Cortex of kidney (tissue), 1 donor: Measurements from ENCODE around the gene MMAB.
A peak's percentile ranks its signal among the peaks of the same experiment; 100 is the strongest.

Experiments used
- DNase-seq: peaks from one replicate; lab custom pipeline; 2025; lab: John Stamatoyannopoulos, UW

Gene MMAB

GRCh38 chr12:109583733-109584132 is 10.4 kb upstream of the MMAB start:
- no peak for DNase-seq

DNA sequence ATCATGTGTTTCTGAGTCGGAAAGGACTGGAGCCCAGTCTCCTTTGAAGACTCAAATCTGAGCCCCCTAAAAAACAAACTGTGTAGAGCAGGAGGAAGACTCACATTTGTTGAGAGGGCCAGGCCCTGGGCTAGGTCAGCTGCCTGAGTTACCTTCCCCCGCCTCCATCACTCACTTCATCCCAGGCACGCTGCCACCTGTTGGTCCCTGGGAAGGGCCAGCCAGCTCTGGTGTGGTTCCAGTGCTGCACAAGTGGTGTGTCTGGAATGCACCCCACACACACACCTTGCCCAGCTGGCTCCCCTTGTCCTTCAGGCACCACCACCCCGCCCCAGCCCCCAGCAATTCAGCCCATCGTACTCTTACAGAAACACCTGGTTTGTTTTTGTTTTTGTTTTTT is 9.3 kb upstream of the MMAB start:
- DNase-seq, result peak; percentile 4

DNA sequence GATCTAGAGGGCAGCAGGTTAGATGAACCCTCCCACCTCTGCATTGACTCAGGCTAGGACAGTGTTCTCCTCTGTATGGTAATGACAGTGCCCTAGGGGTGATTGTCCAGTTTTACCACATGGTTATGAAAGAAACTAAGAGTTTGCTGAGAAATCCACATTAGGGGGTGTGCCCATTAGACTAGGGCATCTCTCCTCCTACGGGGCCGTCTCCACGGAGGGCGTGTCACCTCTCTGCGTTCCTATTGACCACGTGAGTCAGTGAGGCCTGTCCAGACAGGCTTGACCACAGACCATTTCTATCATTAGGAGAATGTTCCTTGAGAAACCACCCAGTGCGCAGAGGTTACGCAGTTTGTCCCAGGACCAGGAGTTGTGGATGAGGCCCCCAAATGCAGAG is 8.6 kb upstream of the MMAB start:
- DNase-seq, result no peak

GRCh38 chr12:109581334-109581691 is 8.0 kb upstream of the MMAB start:
- no peak for DNase-seq

- DNase-seq, result no peak
These were observed 7.5 kb upstream of the MMAB start for GRCh38 chr12:109580684-109581333.

DNA sequence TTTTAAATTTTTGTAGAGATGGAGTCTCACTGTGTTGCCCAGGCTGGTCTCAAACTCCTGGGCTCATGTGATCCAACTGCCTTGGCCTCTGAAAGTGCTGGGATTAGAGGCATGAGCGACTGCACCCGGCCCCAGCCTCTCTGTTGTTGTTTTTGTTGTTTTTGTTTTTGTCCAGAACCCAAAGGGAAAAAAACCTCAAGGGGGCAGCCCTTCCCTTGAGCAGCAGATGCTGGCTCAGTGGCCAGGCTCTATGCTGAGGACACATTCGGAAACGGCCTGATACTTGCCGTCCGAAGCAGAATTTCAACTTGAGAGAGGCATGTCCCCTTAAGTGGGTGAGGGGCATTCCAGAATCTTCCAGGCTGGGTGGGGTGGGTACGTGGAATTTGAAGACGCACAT is 7.0 kb upstream of the MMAB start:
- DNase-seq, result no peak

- DNase-seq, result no peak
These were observed 6.3 kb upstream of the MMAB start for GRCh38 chr12:109579639-109580038.

GRCh38 chr12:109578330-109578927 is 5.1 kb upstream of the MMAB start:
- DNase-seq, result no peak

GRCh38 chr12:109577311-109577710 is 4.0 kb upstream of the MMAB start:
- no peak for DNase-seq

- DNase-seq, result no peak
These were observed 2.4 kb upstream of the MMAB start for GRCh38 chr12:109575683-109576082.

GRCh38 chr12:109573914-109574244 is 575 bp upstream of the MMAB start:
- DNase-seq, result no peak

DNA sequence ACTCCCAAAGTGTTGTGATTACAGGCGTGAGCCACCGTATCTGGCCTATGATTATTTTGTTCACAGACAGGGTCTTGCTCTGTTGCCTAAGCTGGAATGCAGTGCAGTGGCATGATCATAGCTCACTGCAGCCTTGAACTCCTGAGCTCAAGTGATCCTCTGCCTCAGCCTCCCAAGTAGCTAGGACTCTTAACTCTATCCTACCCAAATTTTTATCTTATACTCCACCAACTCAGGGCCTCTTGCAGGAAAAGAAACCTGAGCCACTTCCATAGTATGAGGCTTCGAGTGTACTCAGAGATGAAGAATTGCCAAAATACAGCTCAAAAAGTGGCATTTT is 828 bp downstream of the MMAB start:
- DNase-seq, result no peak

- DNase-seq, result no peak
These were observed 1.4 kb downstream of the MMAB start for GRCh38 chr12:109571773-109572505.

GRCh38 chr12:109568486-109568885 is 4.8 kb downstream of the MMAB start:
- no peak for DNase-seq

DNA sequence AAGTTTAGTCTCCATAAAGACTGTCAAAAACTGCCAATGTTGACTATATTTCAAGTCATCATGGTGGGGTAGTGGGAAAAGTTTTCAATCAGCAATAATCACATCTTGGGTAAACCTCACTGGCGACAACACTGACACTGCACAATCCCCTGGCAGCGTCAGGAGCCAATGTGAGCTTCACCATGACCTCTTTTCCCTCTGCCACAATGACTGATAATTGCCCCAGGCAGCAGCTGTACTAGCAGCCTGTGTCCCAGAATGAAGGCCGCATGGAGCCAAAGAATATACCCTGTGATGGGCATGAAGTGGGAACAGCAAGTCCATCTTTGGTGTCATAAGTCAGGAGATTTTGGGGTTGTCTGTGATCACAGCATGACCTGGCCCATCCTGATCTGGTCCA is 5.3 kb downstream of the MMAB start:
- no peak for DNase-seq

- DNase-seq, result no peak
These were observed 6.0 kb downstream of the MMAB start for GRCh38 chr12:109567296-109567695.

GRCh38 chr12:109566424-109566823 is 6.9 kb downstream of the MMAB start:
- DNase-seq, result no peak

DNA sequence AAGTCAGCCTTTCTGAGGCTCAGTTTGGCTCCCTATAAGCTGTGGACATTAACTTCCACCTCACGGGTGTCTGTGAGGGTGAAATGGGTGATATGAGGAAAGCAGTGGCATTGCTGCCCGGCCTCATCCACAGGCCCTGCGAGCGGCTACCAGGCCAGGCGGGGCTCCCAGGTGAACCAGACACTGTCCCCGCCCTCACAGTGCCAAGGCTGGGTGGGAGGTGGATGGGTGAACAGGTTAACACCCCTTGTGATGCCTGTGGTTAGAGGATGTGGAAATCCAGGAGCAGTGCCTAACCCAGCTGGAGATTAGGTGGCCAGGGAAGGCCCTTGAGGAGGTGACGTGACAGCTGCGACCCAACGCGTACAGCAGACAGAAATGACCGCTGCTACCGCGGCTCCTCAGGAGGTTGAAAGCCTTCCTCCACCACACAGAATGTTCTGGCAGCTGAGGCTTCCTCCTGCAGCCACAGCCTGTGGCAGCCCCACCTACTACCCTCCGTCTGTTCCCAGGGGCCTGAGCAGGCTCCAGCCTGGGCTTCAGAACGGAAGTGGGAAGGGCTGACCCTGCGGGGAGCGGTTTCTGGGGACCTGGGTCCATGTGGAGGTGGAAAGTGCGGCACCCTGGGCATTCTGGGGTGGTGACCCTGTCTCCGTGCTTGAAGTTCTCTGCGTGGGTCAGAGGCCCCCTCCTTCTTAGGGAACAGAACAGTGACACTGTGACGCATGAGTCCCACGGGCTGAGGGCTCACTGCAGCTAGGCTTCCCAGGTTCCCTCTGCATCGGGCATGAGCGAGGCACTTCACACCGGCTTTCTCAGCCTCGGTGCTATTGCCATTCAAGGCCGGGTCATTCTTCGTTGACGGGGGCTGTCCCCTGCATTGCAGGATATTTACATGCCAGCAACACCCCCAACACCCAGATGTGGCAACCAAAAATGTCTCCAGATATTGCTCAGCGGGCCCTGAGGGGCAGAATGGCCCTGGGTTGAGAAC is 9.7 kb downstream of the MMAB start:
- no peak for DNase-seq

DNA sequence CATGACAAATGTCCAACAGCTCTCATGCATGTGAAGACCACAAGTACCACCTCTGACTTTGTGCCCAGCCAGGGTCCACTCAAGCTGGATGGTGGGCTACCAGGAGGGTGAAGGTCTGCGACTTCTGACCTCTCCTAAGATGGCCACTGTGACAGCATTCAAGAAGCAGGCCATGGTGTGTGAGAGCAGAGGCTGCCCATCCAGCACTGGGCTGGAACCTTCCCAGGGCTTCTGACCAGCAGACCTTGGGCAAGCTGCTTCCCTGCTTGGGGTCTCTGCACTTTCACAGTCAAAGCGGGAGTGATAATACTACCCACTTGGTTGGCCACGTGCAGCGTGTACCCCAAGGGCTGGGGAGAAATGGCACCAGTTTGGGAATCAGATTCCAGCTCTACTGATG is 10.4 kb downstream of the MMAB start:
- no peak for DNase-seq

- no peak for DNase-seq
These were observed 11.6 kb downstream of the MMAB start for GRCh38 chr12:109561711-109562030.

DNA sequence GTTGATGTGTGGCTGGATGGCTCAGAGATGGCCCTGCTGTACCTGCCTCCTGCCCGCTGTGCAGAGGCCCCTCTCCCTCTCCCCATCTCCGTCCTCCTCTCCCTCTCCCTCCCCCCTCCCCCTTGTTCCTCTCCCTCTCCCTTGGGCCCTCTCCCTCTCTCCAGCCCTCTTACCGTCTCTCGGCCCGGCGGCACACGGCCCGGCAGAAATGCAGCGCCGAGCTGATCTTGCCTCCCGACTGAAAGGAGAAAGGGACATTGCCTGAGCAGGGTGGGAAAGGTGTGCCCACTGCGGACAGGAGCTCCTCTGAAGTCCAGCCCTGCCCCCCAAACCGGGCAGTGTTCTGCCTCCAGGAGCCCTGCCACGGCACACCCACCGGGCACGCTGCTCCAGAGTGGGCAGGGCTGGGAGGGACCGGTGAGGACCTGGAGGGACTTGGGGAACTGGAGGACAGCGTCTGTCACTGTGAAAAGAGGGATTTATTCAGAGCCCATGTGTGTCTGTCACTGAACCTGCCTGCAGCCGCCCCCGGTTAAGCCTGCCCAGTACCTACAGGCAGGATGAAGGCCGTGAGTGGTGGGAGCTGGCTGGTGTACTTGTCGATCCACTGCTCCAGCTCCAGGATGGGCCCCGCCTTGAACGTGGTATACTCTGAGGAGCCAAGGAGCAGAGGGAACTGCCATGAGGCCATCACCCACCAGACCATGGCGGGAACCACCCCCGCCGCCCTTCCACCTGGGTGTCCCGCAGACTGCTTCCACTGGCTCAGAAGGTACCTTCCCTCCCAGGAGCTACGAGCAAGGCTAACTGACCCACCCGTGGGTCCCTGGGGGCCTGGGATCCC is 12.2 kb downstream of the MMAB start:
- no peak for DNase-seq

- DNase-seq, result no peak
These were observed 13.7 kb downstream of the MMAB start for GRCh38 chr12:109559601-109560000.
